IPS DF 6.9 (cell line): ENCODE data around the gene WFIKKN1.
A peak's percentile ranks its signal among the peaks of the same experiment; 100 is the strongest.

Experiments
- DNase-seq: peaks from one replicate; pipeline ENCODE4 v3.0.0-alpha.2; 2013; ENCODE audit warnings: low read depth, low spot score
- H3K27ac ChIP-seq: one replicate; pipeline ENCODE4 v1.5.1; 2013; ENCODE audit warnings: low read length, control low read depth
- H3K27me3 ChIP-seq: 2 replicates; pipeline ENCODE4 v1.6.1; 2013; ENCODE audit warnings: mild to moderate bottlenecking, low read length; ENCODE audit not compliant: control insufficient read depth, insufficient read depth
- H3K36me3 ChIP-seq: 2 replicates; pipeline ENCODE4 v1.6.1; 2013; ENCODE audit warnings: low read length; ENCODE audit not compliant: control insufficient read depth, insufficient read depth
- H3K4me1 ChIP-seq: 2 replicates; pipeline ENCODE4 v1.6.1; 2013; ENCODE audit warnings: low read length; ENCODE audit not compliant: control insufficient read depth, insufficient read depth
- H3K4me3 ChIP-seq: 2 replicates; pipeline ENCODE4 v1.5.1; 2013; ENCODE audit warnings: mild to moderate bottlenecking, low read length
- H3K9me3 ChIP-seq: 2 replicates; pipeline ENCODE4 v1.6.1; 2013; ENCODE audit warnings: low read length, inconsistent platforms; ENCODE audit not compliant: control insufficient read depth, insufficient read depth
- whole genome bisulfite sequencing: extraction: QIAGEN DNeasy Blood & Tissue Kit; methylation state at CpG from one replicate; pipeline ENCODE4 v1.1.7; 2013; ENCODE audit warnings: mixed read lengths, missing lambda C conversion rate; ENCODE audit not compliant: insufficient read length, insufficient coverage; 5-methylcytosine and 5-hydroxymethylcytosine counted together

The WFIKKN1 gene

GRCh38 chr16:680625-680945 lies 49.8 kb downstream of the WFIKKN1 start:
- Histone ChIP-seq H3K36me3 (peaks cover 19% of the 10 kb centered on the region), H3K4me3 (peak overlapping the region; percentile 65), H3K4me1 (peaks cover 9% of the 10 kb centered on the region), H3K27me3 (no peaks in the 10 kb centered on the region), H3K27ac (no peak overlapping the region), H3K9me3 (no peaks in the 10 kb centered on the region)
- no peak for DNase-seq
- no CpG with 5 or more reads among the region's 38 CpGs for WGBS

- no peaks in the 10 kb centered on the region for H3K27me3 ChIP-seq
- no peak overlapping the region for H3K27ac ChIP-seq
- peaks cover 9% of the 10 kb centered on the region for H3K4me1 ChIP-seq
- WGBS: no CpG with 5 or more reads among the region's 44 CpGs
- DNase-seq: no peak
- no peaks in the 10 kb centered on the region for H3K9me3 ChIP-seq
- H3K36me3 ChIP-seq: peaks cover 19% of the 10 kb centered on the region
- H3K4me3 ChIP-seq: peak overlapping the region; percentile 65; the same call in 1 of the 2 replicates
Observed at GRCh38 chr16:680967-681745, 50.4 kb downstream of the WFIKKN1 start.

GRCh38 chr16:681746-682427 lies 51.1 kb downstream of the WFIKKN1 start:
- H3K4me3 ChIP-seq: no peak overlapping the region
- H3K27me3 ChIP-seq: no peaks in the 10 kb centered on the region
- H3K4me1 ChIP-seq: peaks cover 9% of the 10 kb centered on the region
- no peaks in the 10 kb centered on the region for H3K9me3 ChIP-seq
- no CpG with 5 or more reads among the region's 28 CpGs for WGBS
- no peak for DNase-seq
- no peak overlapping the region for H3K27ac ChIP-seq
- H3K36me3 ChIP-seq: peaks cover 23% of the 10 kb centered on the region

- Histone ChIP-seq H3K9me3 (no peaks in the 10 kb centered on the region), H3K27me3 (no peaks in the 10 kb centered on the region), H3K4me1 (peaks cover 5% of the 10 kb centered on the region), H3K27ac (no peak overlapping the region), H3K36me3 (peaks cover 28% of the 10 kb centered on the region), H3K4me3 (no peak overlapping the region)
- no CpG with 5 or more reads among the region's 36 CpGs for WGBS
- DNase-seq: no peak
Observed at GRCh38 chr16:682493-683395, 52.0 kb downstream of the WFIKKN1 start.

- H3K4me3 ChIP-seq: peak overlapping the region; percentile 94
- DNase-seq: no peak
- peaks cover 28% of the 10 kb centered on the region for H3K36me3 ChIP-seq
- H3K27me3 ChIP-seq: no peaks in the 10 kb centered on the region
- no CpG with 5 or more reads among the region's 57 CpGs for WGBS
- no peak overlapping the region for H3K27ac ChIP-seq
- H3K9me3 ChIP-seq: no peaks in the 10 kb centered on the region
- peaks cover 5% of the 10 kb centered on the region for H3K4me1 ChIP-seq
Observed at GRCh38 chr16:683396-684070, 52.7 kb downstream of the WFIKKN1 start.
